ENCODE measurements around the gene ASTN2.

GRCh38 chr9:117307701-117308100 lies 107.2 kb downstream of the ASTN2 start:
- TF ChIP-seq EZH2phosphoT487 (IDR thresholded peaks at IDR 0.05; ENCODE audit: low read length) (no peak), CTCF (IDR thresholded peaks at IDR 0.05; ENCODE audit: low read length) (no peak)

All from MM.1S (cell line).